ENCODE measurements around the gene RNLS. TPM values are rescaled to one million over a fixed set of nuclear protein-coding genes. Genes with fewer than 3 reads are reported as not detected.

The RNLS gene
- total RNA-seq, 2 experiments from 2014 or later = not detected

- no peak for TF ChIP-seq EZH2phosphoT487 (IDR thresholded peaks at IDR 0.05; ENCODE audit: borderline replicate concordance, low read depth, low read length)
- ChIA-PET CTCF (ENCODE audit: unreplicated experiment) (no interaction called here), POLR2A (interaction anchor here (0.9 kb wide), 1 partner anchor 609 kb away, joined by 3 read pairs; the partner anchor contains the start of gene CH25H)
- no peaks in the 10 kb centered on the region for H4K20me1 ChIP-seq (ENCODE audit: insufficient read depth, low read length)
- no peak overlapping the region for H3K4me2 ChIP-seq (ENCODE audit: low read length)
- intact Hi-C loops (cut with micrococcal nuclease; ENCODE audit: unreplicated experiment) = no loop called here
- H3K27ac ChIP-seq (ENCODE audit: low read depth, low read length, poor library complexity, severe bottlenecking) = no peak overlapping the region
- no peak overlapping the region for H3K4me3 ChIP-seq (ENCODE audit: low read depth, low read length, poor library complexity, severe bottlenecking)
- H3K9me2 ChIP-seq (ENCODE audit: insufficient read depth, low read length) = no peaks in the 10 kb centered on the region
- no peak overlapping the region for H2AFZ ChIP-seq (ENCODE audit: low read length)
- H3K36me3 ChIP-seq (ENCODE audit: insufficient read depth, low read length) = no peaks in the 10 kb centered on the region
- no TSS peak for BruUV-seq (replicated peaks)
- no peaks in the 10 kb centered on the region for H3K4me1 ChIP-seq (ENCODE audit: insufficient read depth, low read length, poor library complexity, severe bottlenecking)
- H3K79me2 ChIP-seq (ENCODE audit: insufficient read depth, low read depth, low read length) = no peaks in the 10 kb centered on the region
- no peak for DNase-seq (ENCODE audit: low spot score)
- H3K9me3 ChIP-seq (ENCODE audit: low read length) = no peaks in the 10 kb centered on the region
Measured at GRCh38 chr10:88598055-88598454, 14.9 kb upstream of the RNLS start.

- H2AFZ ChIP-seq (ENCODE audit: low read length) = no peak overlapping the region
- no peak overlapping the region for H3K27ac ChIP-seq (ENCODE audit: low read depth, low read length, poor library complexity, severe bottlenecking)
- ChIA-PET POLR2A (interaction anchor here (0.6 kb wide), 1 partner anchor 951 kb away, joined by 3 read pairs; no protein-coding TSS in a partner anchor), CTCF (ENCODE audit: unreplicated experiment) (no interaction called here)
- H3K9me3 ChIP-seq (ENCODE audit: low read length) = no peaks in the 10 kb centered on the region
- intact Hi-C loops (cut with micrococcal nuclease; ENCODE audit: unreplicated experiment) = no loop called here
- H3K4me1 ChIP-seq (ENCODE audit: insufficient read depth, low read length, poor library complexity, severe bottlenecking) = no peaks in the 10 kb centered on the region
- H4K20me1 ChIP-seq (ENCODE audit: insufficient read depth, low read length) = no peaks in the 10 kb centered on the region
- TF ChIP-seq CTCF (conservative IDR thresholded peaks at IDR 0.05; ENCODE audit: low read length) = no peak
- TF ChIP-seq EZH2phosphoT487 (IDR thresholded peaks at IDR 0.05; ENCODE audit: borderline replicate concordance, low read depth, low read length) = no peak
- no peaks in the 10 kb centered on the region for H3K9me2 ChIP-seq (ENCODE audit: insufficient read depth, low read length)
- no peak overlapping the region for H3K4me3 ChIP-seq (ENCODE audit: low read depth, low read length, poor library complexity, severe bottlenecking)
- H3K4me2 ChIP-seq (ENCODE audit: low read length) = no peak overlapping the region
- BruUV-seq (replicated peaks) = no TSS peak
- no peak for DNase-seq (ENCODE audit: low spot score)
- H3K79me2 ChIP-seq (ENCODE audit: insufficient read depth, low read depth, low read length) = no peaks in the 10 kb centered on the region
- H3K36me3 ChIP-seq (ENCODE audit: insufficient read depth, low read length) = no peaks in the 10 kb centered on the region
Measured at GRCh38 chr10:88594482-88594881, 11.4 kb upstream of the RNLS start.

- DNase-seq (ENCODE audit: low spot score) = no peak
- H3K4me3 ChIP-seq (ENCODE audit: low read depth, low read length, poor library complexity, severe bottlenecking) = no peak overlapping the region
- ChIA-PET CTCF (ENCODE audit: unreplicated experiment) (no interaction called here), POLR2A (interaction anchor here (0.9 to 1.4 kb wide), 2 partner anchors 10 to 11 kb away, joined by 3 read pairs; partner anchors contain the start of gene RNLS)
- no peak overlapping the region for H3K27ac ChIP-seq (ENCODE audit: low read depth, low read length, poor library complexity, severe bottlenecking)
- no peaks in the 10 kb centered on the region for H4K20me1 ChIP-seq (ENCODE audit: insufficient read depth, low read length)
- H3K79me2 ChIP-seq (ENCODE audit: insufficient read depth, low read depth, low read length) = no peaks in the 10 kb centered on the region
- no peaks in the 10 kb centered on the region for H3K9me3 ChIP-seq (ENCODE audit: low read length)
- no peak overlapping the region for H2AFZ ChIP-seq (ENCODE audit: low read length)
- intact Hi-C loops (cut with micrococcal nuclease; ENCODE audit: unreplicated experiment) = no loop called here
- no peak overlapping the region for H3K4me2 ChIP-seq (ENCODE audit: low read length)
- H3K4me1 ChIP-seq (ENCODE audit: insufficient read depth, low read length, poor library complexity, severe bottlenecking) = no peaks in the 10 kb centered on the region
- no peak for TF ChIP-seq EZH2phosphoT487 (IDR thresholded peaks at IDR 0.05; ENCODE audit: borderline replicate concordance, low read depth, low read length)
- TF ChIP-seq CTCF (conservative IDR thresholded peaks at IDR 0.05; ENCODE audit: low read length) = no peak
- no peaks in the 10 kb centered on the region for H3K36me3 ChIP-seq (ENCODE audit: insufficient read depth, low read length)
- no peaks in the 10 kb centered on the region for H3K9me2 ChIP-seq (ENCODE audit: insufficient read depth, low read length)
- BruUV-seq (replicated peaks) = no TSS peak
Measured at GRCh38 chr10:88592906-88593305, 9.8 kb upstream of the RNLS start.

All from OCI-LY7 (cell line).